ENCODE results near the gene TAAR2.
A peak's percentile ranks its signal among the peaks of the same experiment; 100 is the strongest.

TAAR2 gene, protein sequence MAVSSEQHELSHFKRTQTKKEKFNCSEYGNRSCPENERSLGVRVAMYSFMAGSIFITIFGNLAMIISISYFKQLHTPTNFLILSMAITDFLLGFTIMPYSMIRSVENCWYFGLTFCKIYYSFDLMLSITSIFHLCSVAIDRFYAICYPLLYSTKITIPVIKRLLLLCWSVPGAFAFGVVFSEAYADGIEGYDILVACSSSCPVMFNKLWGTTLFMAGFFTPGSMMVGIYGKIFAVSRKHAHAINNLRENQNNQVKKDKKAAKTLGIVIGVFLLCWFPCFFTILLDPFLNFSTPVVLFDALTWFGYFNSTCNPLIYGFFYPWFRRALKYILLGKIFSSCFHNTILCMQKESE

DNA sequence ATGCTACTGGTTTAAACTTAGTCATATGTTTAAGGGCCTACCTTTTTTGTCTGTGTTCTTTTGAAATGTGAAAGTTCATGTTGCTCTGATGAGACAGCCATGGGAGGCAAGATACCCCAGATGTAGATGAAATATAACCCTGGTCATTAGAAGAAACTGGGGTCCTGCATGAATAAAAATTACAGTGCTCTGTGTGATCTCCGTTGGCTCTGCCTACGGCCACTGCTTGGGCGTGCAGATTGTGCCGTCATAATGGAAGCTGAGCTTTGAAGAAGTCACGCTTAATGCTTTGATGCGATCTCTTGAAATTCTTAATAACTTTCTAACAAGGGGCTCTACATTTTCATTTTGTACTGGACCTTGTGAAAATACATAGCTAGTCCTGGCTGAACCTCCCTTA, at the start of gene TAAR2:
Gene TAAR2, minus strand, starts transcription at position 101 of the 400 bp plus-strand sequence. Its CDS starts 0 bp downstream, at position 101.
- no peak within 1 kb of the TSS for H3K27ac ChIP-seq
- TF ChIP-seq, protein P1, sequence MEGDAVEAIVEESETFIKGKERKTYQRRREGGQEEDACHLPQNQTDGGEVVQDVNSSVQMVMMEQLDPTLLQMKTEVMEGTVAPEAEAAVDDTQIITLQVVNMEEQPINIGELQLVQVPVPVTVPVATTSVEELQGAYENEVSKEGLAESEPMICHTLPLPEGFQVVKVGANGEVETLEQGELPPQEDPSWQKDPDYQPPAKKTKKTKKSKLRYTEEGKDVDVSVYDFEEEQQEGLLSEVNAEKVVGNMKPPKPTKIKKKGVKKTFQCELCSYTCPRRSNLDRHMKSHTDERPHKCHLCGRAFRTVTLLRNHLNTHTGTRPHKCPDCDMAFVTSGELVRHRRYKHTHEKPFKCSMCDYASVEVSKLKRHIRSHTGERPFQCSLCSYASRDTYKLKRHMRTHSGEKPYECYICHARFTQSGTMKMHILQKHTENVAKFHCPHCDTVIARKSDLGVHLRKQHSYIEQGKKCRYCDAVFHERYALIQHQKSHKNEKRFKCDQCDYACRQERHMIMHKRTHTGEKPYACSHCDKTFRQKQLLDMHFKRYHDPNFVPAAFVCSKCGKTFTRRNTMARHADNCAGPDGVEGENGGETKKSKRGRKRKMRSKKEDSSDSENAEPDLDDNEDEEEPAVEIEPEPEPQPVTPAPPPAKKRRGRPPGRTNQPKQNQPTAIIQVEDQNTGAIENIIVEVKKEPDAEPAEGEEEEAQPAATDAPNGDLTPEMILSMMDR (conservative IDR thresholded peaks at IDR 0.05; ENCODE audit: low read depth), result no peak
- DNase-seq (ENCODE audit: low spot score), result no peak
- ChIA-PET CTCF (no interaction called here), POLR2A (ENCODE audit: low non-redundant PET) (no interaction called here)

- POLR2A ChIA-PET (ENCODE audit: low non-redundant PET), result no interaction called here
- TF ChIP-seq, protein P1 (conservative IDR thresholded peaks at IDR 0.05; ENCODE audit: low read depth), result no peak
- H3K27ac ChIP-seq, result no peak overlapping the region
- CTCF ChIA-PET, result interaction anchor here (0.6 kb wide), 1 partner anchor 913 kb away, joined by 3 read pairs; no protein-coding TSS in a partner anchor
- no peak for DNase-seq (ENCODE audit: low spot score)
These were observed 49.5 kb upstream of the TAAR2 start for GRCh38 chr6:132673376-132674094.

DNA sequence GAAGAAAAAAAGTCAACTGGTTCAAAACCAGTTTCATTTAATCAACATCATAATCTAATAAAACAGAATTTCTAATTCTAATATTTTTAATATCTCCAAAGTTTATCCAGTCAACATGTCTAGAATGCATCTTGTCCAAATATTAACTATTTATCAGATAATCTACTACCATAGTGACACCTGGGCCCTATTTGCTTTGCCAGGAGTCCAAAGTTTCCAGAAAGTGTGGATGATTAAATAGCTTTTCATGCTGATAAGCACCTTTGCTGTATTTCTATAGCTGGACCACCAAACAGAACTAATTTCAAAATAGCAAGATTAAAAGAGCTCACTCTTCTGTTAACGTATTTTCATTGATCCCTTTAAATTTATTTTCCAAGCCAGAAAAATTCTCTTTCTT, 47.2 kb upstream of the TAAR2 start:
- CTCF ChIA-PET, result interaction anchor here (0.7 to 1.2 kb wide), 2 partner anchors 24 to 28 kb away, joined by 4 read pairs; no protein-coding TSS in a partner anchor
- TF ChIP-seq, protein P1 (conservative IDR thresholded peaks at IDR 0.05; ENCODE audit: low read depth), result no peak

DNA sequence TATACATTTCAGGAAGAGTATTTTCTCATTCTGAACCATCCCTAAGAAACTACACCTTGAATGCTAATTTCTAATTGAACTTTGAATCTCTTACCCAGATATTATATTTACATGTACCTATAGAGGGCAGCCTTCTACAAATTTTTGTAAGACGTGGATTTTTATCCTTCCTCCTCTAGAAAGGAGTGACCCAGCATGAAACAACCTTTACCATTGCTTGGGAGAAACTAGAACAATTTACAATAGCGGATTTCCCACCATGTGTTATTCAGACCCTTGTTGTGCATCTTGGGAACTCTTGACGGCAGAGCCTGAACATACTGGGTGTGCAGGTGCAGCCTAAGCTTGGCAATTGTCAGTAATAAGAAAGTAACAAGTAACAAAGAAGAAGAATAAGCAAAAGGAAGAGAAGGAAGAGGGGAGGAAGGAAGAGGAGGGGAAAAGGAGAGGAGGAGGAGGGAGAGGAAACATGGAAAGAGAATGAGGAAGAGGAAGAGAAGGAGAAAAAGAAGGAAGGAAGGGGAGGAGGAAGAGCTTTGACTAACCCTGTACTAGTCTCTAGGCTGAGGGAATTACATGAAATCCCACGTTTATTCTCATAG, 45.7 kb upstream of the TAAR2 start:
- no peak overlapping the region for H3K27ac ChIP-seq
- ChIA-PET POLR2A (ENCODE audit: low non-redundant PET) (interaction anchor here (0.6 to 0.9 kb wide), 2 partner anchors 144 to 1045 kb away, joined by 6 to 9 read pairs; no protein-coding TSS in a partner anchor), CTCF (interaction anchor here (0.6 to 1.6 kb wide), 9 partner anchors 14 to 842 kb away, joined by 3 to 9 read pairs (median 4); partner anchors contain the start of gene SLC18B1)
- TF ChIP-seq, protein P1 (conservative IDR thresholded peaks at IDR 0.05; ENCODE audit: low read depth), result peak; percentile 51
- DNase-seq (ENCODE audit: low spot score), result peak; percentile 24

More for the DNA sequence above, 47.2 kb upstream of the TAAR2 start:
- DNase-seq (ENCODE audit: low spot score), result no peak
- H3K27ac ChIP-seq, result no peak overlapping the region
- POLR2A ChIA-PET (ENCODE audit: low non-redundant PET), result no interaction called here

DNA sequence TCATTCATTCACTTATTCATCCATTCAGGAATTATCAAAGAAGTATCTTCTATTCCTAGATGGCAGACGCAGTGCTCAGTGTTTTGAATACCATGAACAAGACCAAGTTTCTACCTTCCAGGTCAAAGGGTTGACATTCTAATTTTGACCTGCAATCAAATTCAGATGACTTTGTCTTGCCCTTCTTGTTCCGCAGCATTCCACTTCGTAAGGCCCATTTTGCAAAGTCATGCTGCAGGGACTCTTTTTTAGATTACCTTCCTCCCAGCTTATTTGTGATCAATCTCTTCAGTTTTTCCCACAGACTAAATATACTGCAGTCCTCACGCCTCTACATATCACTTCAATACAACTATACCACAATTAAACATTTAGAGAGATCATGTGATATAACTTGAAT, 42.0 kb upstream of the TAAR2 start:
- TF ChIP-seq, protein P1 (conservative IDR thresholded peaks at IDR 0.05; ENCODE audit: low read depth), result no peak
- DNase-seq (ENCODE audit: low spot score), result no peak
- ChIA-PET CTCF (no interaction called here), POLR2A (ENCODE audit: low non-redundant PET) (interaction anchor here (0.6 kb wide), 1 partner anchor 45 kb away, joined by 4 read pairs; no protein-coding TSS in a partner anchor)
- no peak overlapping the region for H3K27ac ChIP-seq

Measured in RWPE1 (cell line).